Ishikawa (cell line): ENCODE measurements around the gene TMEM38B.

Experiments used
- CEBPB ChIP-seq: IDR thresholded peaks from 2 replicates; pipeline ENCODE4 v1.6.1; 2012
- EGR1 ChIP-seq: IDR thresholded peaks from 2 replicates; pipeline ENCODE4 v1.6.1; 2012
- EP300 ChIP-seq: IDR thresholded peaks from 2 replicates; pipeline ENCODE4 v1.6.1; 2012; ENCODE audit warnings: borderline replicate concordance
- FOXM1 ChIP-seq: IDR thresholded peaks from 2 replicates; pipeline ENCODE4 v1.6.1; 2012; ENCODE audit warnings: low read depth, borderline replicate concordance
- MAX ChIP-seq: IDR thresholded peaks from 2 replicates; pipeline ENCODE4 v1.6.1; 2012
- NFIC ChIP-seq: IDR thresholded peaks from 2 replicates; pipeline ENCODE4 v1.6.1; 2012
- RAD21 ChIP-seq: IDR thresholded peaks from 2 replicates; pipeline ENCODE4 v1.6.1; 2012; ENCODE audit warnings: low read depth
- REST ChIP-seq: IDR thresholded peaks from 2 replicates; pipeline ENCODE4 v1.6.1; 2012; ENCODE audit warnings: low read depth, mild to moderate bottlenecking
- TAF1 ChIP-seq: IDR thresholded peaks from 2 replicates; pipeline ENCODE4 v1.6.1; 2012; ENCODE audit warnings: low read depth, mild to moderate bottlenecking
- TEAD4 ChIP-seq: IDR thresholded peaks from 2 replicates; pipeline ENCODE4 v1.6.1; 2012
- YY1 ChIP-seq: IDR thresholded peaks from 2 replicates; pipeline ENCODE4 v1.6.1; 2012; ENCODE audit warnings: low read depth
- ZBTB7A ChIP-seq: IDR thresholded peaks from 2 replicates; pipeline ENCODE4 v1.6.1; 2012; ENCODE audit warnings: low read depth
- TF ChIP-seq, protein P1 (sequence below): IDR thresholded peaks from 2 replicates; pipeline ENCODE4 v1.6.1; 2012

DNA sequence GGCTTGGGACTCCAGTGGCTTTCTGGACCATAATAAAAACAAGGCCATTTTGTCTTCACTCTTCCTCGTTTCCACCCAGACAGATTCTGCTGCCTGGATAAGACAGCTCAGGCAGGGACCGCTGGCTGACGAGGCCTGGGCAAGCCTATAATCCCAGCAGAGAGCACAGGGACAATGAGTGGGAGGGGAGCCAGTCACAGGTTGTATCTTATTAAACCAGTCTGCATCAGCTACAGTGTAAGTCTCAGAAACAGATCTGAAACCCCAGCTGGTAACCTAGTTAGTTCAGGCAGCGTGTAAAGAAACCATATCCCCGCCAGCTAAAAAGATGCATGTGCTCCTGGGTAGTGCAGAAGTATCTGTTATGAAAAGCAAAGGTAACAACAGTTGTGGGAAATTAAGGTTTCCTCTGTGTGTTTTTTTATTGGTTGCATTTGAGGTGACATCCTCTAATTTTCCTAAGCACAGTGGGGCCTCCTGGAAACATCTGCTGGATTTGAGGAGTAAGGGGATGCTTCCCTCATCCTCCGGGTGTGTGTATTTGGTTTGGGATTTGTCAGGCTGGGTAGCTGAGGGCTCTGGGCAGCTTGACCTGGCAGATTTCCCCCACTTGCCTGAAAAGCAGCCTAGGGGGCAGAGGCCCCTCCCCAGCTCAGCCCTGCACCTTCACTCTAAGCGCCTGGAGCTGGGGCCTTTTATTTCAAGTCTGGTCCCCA is 47.3 kb upstream of the TMEM38B start:
- TF ChIP-seq REST (no peak), MAX (no peak), YY1 (no peak), EP300 (no peak), TEAD4 (no peak), CEBPB (no peak), EGR1 (no peak), RAD21 (no peak), ZBTB7A (no peak), NFIC (no peak), TAF1 (no peak), FOXM1 (no peak)
- TF ChIP-seq, protein P1, sequence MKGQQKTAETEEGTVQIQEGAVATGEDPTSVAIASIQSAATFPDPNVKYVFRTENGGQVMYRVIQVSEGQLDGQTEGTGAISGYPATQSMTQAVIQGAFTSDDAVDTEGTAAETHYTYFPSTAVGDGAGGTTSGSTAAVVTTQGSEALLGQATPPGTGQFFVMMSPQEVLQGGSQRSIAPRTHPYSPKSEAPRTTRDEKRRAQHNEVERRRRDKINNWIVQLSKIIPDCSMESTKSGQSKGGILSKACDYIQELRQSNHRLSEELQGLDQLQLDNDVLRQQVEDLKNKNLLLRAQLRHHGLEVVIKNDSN, result no peak
